ENCODE measurements around the gene NUTM1. TPM values are rescaled to one million over a fixed set of nuclear protein-coding genes. Genes with fewer than 3 reads are reported as not detected.

Gene NUTM1
- total RNA-seq, 3 donors from 2014 or later: not detected

DNA sequence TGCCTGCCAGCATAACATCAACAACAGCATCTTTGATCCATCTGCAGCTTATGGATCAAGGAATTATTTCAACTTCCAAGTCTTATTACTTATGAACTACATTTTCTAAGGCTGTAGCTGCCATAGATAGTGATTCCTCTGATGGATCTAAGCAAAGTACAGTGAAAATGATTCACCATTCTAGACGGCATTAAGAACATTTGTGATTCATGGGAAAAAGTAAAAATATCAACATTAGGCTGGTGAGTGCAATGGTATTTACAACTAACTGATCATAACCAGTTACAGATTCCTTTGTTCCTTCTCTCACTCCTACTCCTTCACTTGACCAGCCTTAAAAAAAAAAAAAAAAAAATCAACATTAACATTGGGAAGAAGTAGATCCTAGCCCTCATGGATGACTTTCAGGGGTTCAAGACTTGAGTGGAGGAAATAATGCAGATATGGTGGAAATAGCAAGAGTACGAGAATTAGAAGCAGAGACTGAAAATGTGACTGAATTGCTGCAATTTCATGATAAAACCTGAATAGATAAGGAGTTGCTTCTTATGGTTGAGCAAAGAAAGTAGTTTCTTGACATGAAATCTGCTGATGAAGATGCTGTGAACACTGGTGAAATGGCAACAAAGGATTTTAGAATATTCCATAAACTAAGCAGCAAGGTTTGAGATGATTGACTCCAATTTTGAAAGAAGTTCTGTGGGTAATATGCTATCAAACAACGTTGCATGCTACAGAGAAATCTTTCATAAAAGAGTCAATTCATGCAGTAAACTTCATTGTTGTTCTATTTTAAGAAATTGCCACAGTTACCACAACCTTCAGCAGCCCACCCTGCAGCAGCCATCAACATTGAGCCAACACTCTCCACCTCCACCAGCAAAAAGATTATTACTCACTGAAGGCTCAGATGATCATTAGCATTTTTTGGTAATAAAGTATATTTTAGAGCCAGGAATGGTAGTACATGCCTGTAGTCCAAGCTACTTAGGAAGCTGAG, 28.3 kb upstream of the NUTM1 start:
- Histone ChIP-seq H3K4me1 (no peaks in the 10 kb centered on the region), H3K27me3 (no peaks in the 10 kb centered on the region), H3K9me3 (no peaks in the 10 kb centered on the region), H3K27ac (no peak overlapping the region), H3K4me3 (no peak overlapping the region), H3K36me3 (no peaks in the 10 kb centered on the region)
- TF ChIP-seq, protein P1, sequence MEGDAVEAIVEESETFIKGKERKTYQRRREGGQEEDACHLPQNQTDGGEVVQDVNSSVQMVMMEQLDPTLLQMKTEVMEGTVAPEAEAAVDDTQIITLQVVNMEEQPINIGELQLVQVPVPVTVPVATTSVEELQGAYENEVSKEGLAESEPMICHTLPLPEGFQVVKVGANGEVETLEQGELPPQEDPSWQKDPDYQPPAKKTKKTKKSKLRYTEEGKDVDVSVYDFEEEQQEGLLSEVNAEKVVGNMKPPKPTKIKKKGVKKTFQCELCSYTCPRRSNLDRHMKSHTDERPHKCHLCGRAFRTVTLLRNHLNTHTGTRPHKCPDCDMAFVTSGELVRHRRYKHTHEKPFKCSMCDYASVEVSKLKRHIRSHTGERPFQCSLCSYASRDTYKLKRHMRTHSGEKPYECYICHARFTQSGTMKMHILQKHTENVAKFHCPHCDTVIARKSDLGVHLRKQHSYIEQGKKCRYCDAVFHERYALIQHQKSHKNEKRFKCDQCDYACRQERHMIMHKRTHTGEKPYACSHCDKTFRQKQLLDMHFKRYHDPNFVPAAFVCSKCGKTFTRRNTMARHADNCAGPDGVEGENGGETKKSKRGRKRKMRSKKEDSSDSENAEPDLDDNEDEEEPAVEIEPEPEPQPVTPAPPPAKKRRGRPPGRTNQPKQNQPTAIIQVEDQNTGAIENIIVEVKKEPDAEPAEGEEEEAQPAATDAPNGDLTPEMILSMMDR (IDR thresholded peaks at IDR 0.05): no peak
- no peak for TF ChIP-seq POLR2A (IDR thresholded peaks at IDR 0.05)
- TF ChIP-seq POLR2AphosphoS5 (IDR thresholded peaks at IDR 0.05): no peak
- intact Hi-C loops (cut with DNase I; ENCODE audit: low total_unique reads): no loop called here
- DNase-seq (ENCODE audit: low spot score in 2 of 2): no peak

DNA sequence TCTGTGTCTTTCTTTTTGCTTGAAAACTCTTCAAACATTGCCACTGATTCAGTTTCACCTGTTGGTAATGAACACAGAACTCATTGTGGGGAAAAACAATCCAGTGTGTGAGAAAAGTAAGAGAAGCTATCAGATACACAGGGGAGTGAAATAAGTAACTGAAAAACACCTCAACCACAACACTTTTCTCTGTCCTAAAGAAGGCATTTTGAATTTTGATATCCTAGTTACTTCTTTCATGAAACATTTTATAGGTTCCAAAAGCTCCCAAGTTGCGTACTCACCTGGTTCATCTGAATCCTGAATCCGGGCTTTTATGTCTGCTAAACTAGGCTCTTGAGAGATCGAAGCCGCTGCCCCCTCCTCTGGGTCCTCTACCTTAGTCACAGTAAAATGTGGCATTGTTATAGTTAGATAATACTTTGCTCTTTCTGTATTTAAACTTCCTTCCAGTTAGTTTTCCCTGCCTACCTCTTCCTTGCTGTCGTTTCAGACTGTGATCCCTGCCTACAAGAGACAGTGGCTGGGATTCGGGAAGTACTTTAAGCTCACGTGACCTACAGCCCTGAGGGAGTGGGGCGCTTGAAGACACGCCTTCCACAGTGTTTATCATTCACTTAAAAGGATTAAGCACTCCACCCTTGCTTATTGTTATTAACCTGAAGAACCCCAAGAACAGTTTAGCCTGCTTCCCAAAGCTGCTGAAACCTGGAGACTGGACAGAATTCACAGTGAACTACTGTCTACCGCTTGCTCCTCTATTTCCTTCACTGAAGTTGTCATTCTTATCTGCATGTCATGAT, 24.6 kb upstream of the NUTM1 start:
- Histone ChIP-seq H3K9me3 (no peaks in the 10 kb centered on the region), H3K4me1 (no peaks in the 10 kb centered on the region), H3K27ac (peak overlapping the region; percentile 72 to 76), H3K27me3 (no peaks in the 10 kb centered on the region), H3K4me3 (peak overlapping the region; percentile 54 to 69 (median 55)), H3K36me3 (no peaks in the 10 kb centered on the region)
- peak; percentile 63 to 64 for DNase-seq (ENCODE audit: low spot score in 2 of 2)
- intact Hi-C loops (cut with DNase I; ENCODE audit: low total_unique reads): no loop called here
- no peak for TF ChIP-seq POLR2AphosphoS5 (IDR thresholded peaks at IDR 0.05)
- no peak for TF ChIP-seq POLR2A (IDR thresholded peaks at IDR 0.05)
- TF ChIP-seq, protein P1 (IDR thresholded peaks at IDR 0.05): no peak

- Histone ChIP-seq H3K4me1 (no peaks in the 10 kb centered on the region), H3K27ac (no peak overlapping the region), H3K27me3 (no peaks in the 10 kb centered on the region), H3K36me3 (no peaks in the 10 kb centered on the region), H3K4me3 (no peak overlapping the region), H3K9me3 (no peaks in the 10 kb centered on the region)
- DNase-seq (ENCODE audit: low spot score in 2 of 2): no peak
- intact Hi-C loops (cut with DNase I; ENCODE audit: low total_unique reads): no loop called here
- TF ChIP-seq POLR2AphosphoS5 (IDR thresholded peaks at IDR 0.05): no peak
- TF ChIP-seq, protein P1 (IDR thresholded peaks at IDR 0.05): no peak
- TF ChIP-seq POLR2A (IDR thresholded peaks at IDR 0.05): no peak
Observed at GRCh38 chr15:34323217-34323616, 19.9 kb upstream of the NUTM1 start.

DNA sequence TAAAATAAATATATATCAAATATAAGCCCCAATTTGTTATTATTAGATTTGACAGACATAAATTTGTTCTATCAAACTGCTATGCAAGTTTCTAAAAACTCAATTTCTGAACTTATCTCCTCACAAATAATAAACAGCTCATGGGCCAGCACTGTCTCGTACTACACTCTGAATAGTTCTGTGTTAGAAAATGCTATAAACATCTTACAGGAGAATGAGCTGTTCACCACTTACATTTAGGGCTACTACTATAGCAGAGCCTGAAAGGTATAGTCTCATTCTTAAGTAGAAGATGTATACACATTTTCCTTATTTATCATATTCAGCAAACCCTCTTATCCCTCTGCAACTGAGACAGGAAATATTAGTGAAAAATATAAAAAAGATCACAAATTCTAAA, 18.2 kb upstream of the NUTM1 start:
- TF ChIP-seq POLR2AphosphoS5 (IDR thresholded peaks at IDR 0.05): no peak
- TF ChIP-seq, protein P1 (IDR thresholded peaks at IDR 0.05): no peak
- no peak for TF ChIP-seq POLR2A (IDR thresholded peaks at IDR 0.05)
- no peaks in the 10 kb centered on the region for H3K27me3 ChIP-seq
- H3K4me3 ChIP-seq: no peak overlapping the region
- no peak overlapping the region for H3K27ac ChIP-seq
- H3K4me1 ChIP-seq: no peaks in the 10 kb centered on the region
- H3K36me3 ChIP-seq: no peaks in the 10 kb centered on the region
- intact Hi-C loops (cut with DNase I; ENCODE audit: low total_unique reads): no loop called here
- DNase-seq (ENCODE audit: low spot score in 2 of 2): no peak
- H3K9me3 ChIP-seq: no peaks in the 10 kb centered on the region
